GM23248 (cell line): ENCODE measurements around the gene P2RY11.

ENCODE experiments used
- EZH2 ChIP-seq: fragments of 200-600 bp; sonication (generic); IDR thresholded peaks from 2 replicates; pipeline ENCODE4 v1.6.1; 2018; ENCODE audit warnings: antibody characterized with exemption, mild to moderate bottlenecking; ENCODE audit not compliant: insufficient read depth, poor library complexity, severe bottlenecking
- EZH2phosphoT487 ChIP-seq: fragments of 200-600 bp; sonication (generic); IDR thresholded peaks from 2 replicates; pipeline ENCODE4 v1.6.1; 2018; ENCODE audit warnings: antibody characterized with exemption, moderate library complexity, mild to moderate bottlenecking, low read depth; ENCODE audit not compliant: insufficient read depth

DNA sequence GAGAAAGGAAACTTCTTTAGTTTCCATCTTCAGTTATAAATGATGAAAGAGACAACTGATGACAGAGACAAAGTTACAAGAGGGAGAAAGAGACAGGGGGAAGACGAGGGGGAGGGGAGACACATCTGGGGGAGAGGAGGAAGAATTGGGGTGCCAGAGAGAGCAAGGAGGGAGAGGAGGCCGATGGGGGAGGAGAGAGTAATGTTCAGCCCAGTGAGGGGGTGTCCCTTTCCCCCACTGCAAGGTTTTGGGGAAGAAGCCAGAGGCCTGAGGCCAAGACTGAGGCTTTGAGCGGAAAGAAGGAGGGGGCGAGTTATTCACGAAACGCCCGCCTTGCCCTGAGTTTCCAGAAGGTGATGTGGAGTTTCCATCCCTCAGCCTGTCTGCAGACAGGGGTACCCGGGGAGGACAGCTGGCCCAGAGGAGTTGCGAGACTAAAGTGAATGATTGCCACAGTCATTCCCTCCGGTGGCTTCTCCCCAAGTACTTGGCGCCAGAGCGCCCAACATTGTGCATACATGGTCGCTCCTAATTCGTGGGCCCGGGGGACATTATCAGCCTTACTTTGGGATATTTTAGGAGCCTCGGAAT, 5.9 kb upstream of the P2RY11 start:
- TF ChIP-seq EZH2: no peak
- TF ChIP-seq EZH2phosphoT487: no peak
